ENCODE results near the gene ZNF710.

The ZNF710 gene

DNA sequence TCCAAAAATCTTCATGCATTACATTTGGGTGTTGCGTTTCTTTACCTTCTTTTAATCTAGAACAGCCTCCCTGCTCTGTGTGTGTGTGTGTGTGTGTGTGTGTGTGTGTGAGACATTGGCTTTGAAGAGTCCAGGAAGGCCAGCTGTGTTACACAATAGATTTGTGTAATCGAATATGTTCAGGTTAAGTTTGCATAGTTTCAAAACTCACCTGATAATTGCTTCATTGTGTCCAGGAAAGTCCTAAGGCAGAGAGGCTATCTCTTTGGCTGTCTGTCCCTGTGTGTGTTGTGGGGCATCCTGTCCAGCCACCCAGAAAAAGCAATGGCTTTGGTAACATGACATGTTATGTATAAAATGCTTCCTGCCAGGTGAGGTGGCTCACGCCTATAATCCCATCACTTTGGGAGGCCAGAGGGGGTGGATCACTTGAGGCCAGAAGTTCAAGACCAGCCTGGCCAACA, 37.5 kb downstream of the ZNF710 start:
- DNase-seq (ENCODE audit: low spot score), result no peak

DNA sequence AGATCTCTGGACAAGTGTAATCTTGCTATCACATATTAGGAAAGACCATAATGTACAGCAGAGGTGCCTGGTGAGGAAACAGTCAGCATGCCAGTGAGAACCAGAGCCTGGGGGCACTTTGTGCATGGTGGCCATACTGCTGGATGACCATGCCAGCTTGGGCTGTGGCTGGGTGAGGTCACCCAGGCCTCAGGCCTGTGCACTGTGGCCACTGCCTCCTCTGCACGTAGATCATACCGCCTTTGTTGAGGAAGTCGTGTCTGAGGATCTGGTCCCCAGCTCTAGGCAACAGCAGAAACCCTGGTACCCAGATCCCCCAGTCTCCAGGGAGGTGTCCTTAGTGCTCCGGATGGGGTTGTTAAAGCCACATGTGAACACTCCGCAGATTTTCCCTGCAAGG, 38.9 kb downstream of the ZNF710 start:
- DNase-seq (ENCODE audit: low spot score), result no peak

DNA sequence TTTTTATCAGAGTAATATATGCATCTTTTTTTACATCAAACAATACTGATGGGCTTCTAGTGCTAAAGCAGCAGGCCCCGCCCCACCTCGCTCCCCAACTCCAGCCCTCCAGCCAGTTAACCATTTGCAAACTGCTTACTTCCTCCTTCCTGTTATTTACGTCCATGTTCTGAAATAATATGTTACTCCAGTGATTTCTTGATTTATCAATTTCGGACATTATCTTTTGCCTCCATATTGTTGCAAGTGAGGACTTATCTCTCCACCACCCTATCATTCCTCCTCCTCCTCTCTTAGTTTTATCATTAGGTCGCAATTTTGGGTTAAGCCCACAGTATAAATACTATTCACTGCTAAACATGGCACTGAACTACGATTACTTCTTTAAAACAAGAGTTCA, 39.5 kb downstream of the ZNF710 start:
- no peak for DNase-seq (ENCODE audit: low spot score)

DNA sequence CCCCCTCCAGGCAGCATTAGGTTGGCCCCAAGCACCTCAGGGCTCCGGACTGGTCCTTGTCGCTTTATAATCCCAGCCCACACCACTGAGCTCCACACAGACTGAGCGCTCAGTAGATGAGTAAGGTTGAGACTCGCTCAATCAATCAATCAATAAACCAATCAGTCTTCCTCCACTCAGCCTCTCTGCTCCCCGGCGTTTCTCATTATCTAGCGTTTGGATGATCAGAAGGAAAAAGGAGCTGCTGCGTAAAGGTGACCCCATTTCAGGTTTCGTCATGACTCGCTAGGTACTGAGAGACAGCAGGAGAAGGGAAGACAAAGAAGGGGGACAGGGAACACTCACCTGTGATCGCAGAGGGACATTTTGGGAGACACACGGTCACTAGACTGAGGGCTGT, 41.2 kb downstream of the ZNF710 start:
- no peak for DNase-seq (ENCODE audit: low spot score)

DNA sequence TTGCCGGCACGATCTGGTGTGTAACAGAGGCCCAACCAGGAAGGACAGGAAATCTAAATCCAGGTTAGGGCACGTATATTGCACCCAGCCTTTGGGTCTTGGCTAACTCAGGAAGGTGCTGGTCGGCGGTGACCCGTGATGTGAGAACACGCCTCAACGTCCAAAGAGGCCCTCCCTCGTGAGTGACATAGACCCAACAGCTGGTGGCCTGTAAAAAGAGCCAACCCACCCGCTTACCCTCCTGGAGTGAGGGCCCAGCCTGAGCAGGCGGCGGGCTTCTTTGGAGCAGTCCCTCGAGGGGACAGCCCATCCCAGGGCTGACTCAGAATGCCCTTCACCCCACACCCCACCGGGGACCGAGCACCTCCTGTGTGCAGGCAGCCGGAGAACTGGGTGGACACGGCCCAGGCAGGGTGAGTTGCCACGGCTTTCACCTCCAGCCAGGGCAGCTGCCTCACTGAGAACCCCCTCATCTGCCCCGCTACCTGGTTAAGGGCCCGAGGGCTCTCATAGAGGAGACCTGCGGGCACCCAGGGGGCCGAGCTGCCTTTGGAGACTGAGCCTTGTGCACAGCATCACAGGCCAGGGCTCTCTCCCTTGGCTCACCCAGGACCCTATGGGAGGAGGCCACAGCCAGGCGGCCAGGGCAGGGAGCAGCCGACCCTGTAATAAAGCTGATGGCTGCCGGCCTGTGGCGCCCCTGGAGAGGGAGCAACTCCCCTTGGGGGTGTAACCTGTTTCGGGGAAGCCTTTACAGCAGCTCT, 41.8 kb downstream of the ZNF710 start:
- DNase-seq (ENCODE audit: low spot score), result no peak

GRCh38 chr15:90043530-90044010, 42.4 kb downstream of the ZNF710 start:
- DNase-seq (ENCODE audit: low spot score), result no peak

DNA sequence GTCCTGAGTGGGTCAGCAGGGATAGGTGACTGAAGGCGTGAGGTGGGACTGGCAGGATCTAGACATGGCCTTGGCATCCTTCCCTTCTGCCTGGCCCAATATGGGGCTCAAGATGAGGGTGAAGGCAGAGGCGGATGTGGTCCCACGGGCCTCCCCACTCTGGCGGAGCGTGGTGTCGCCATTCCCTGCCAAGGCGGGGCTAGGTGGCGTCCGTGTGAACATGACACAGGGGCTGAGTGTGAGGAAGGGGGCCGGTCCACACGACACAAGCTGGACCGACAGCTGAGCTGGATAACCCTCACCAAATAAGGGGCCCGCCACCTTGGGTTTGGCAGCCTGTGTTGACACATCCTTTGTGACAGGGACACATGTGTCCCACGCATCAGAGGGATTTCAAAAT, 43.1 kb downstream of the ZNF710 start:
- DNase-seq (ENCODE audit: low spot score), result no peak

- no peak for DNase-seq (ENCODE audit: low spot score)
These were observed 43.8 kb downstream of the ZNF710 start for GRCh38 chr15:90044916-90045371.

- no peak for DNase-seq (ENCODE audit: low spot score)
These were observed 45.2 kb downstream of the ZNF710 start for GRCh38 chr15:90046289-90046688.

GRCh38 chr15:90046911-90047392, 45.8 kb downstream of the ZNF710 start:
- DNase-seq (ENCODE audit: low spot score), result no peak

- no peak for DNase-seq (ENCODE audit: low spot score)
These were observed 46.9 kb downstream of the ZNF710 start for GRCh38 chr15:90047956-90048575.

- no peak for DNase-seq (ENCODE audit: low spot score)
These were observed 47.9 kb downstream of the ZNF710 start for GRCh38 chr15:90049030-90049429.

- DNase-seq (ENCODE audit: low spot score), result no peak
These were observed 48.8 kb downstream of the ZNF710 start for GRCh38 chr15:90049666-90050604.

DNA sequence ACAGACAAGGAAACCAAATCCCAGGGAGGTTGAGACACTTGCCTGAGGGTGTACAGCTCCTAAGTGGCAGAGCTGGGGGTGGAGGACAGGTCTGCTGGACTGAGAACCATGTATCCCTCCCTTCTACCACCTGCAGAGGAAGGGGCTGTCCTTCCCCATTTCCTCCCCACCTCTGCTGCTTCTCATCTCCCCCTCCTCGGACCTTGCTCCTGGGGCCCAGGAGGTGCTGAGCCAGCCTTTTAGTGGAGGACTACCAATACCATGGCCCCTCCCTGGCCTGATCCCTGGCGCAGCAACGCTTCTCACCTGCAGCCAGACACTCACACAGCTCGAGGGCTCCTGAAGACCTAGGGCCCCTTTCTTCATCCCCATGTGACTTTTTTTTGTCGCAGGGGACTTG, 50.8 kb downstream of the ZNF710 start:
- DNase-seq (ENCODE audit: low spot score), result no peak

DNA sequence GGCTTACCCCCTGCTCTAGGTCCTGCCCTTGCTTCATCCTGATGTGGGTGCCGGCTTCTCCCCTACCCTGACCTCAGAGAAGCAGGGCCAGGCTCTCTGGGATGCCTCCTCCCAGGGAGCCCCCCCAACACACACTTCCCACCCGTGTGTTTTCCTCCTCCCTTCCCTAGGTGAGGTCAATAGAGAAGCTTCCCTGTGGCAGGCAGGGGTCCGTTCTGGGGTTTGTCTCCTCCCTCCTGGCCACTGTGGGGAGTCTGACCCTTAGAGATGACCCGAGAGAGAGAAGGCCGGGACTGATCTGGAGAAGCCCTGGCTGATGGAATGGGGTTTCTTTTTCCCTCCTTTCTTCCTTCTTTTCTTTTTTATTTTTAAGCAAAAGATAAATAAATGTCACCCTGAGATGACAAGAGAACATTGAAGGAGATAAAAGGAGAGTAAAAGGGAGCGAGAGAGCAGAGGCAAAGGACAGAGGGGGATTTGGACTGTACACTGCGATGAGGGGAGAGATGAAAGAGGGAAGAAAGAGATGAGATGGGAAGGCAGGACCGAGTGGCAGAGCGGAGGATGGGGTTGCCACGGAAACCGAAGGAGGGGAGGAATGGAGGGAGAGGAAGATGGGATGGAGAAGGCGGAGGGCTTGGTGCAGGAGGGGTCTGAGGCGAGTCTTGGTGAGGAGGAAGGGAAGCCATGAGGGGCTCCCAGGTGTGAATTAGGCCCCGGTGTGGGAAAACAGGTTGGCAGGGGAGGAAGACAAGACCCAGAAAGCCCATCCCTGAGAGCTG, 52.8 kb downstream of the ZNF710 start:
- no peak for DNase-seq (ENCODE audit: low spot score)

DNA sequence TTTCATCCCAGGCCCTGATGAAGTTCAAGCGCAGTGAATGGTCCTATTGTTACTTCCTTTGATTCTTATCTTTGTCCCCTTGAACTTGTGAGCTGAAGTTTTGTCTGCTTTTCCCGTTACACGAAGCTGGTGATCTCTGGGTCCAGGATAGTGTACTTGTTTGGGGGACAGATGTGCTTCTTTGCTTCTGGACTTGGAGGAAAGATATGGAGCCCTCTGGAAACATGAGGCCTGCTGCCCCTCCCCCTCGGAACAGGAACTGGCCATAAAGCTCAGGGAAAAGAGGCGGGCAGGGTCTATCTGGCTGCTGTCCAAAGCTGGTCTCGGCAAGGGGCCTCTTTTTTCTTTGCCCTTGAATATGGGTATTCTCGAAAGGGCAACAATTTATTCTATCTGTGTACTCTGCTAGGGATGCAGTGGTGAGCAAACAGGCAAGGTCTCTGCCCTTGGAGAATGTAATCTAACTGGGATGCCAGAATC, 53.5 kb downstream of the ZNF710 start:
- no peak for DNase-seq (ENCODE audit: low spot score)

DNA sequence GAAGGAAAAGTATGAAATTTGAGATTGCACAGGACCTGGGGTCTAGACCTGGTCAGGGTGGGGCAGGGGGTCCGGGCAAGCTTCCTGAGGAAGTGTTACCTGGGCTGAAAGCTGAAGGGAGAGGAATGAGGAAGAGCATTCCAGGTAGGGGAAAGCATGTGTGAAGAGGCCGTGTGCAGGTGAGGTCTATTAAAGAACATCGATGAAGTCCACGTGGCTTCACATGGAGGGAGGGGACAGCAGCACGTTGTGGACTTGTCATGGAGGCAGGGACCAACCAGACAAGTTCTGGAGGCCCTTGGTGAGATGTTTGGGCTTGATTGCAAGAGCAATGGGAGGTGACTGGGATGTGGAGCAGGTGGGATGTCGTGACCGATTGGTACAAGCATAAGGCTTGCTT, 54.1 kb downstream of the ZNF710 start:
- DNase-seq (ENCODE audit: low spot score), result no peak

DNA sequence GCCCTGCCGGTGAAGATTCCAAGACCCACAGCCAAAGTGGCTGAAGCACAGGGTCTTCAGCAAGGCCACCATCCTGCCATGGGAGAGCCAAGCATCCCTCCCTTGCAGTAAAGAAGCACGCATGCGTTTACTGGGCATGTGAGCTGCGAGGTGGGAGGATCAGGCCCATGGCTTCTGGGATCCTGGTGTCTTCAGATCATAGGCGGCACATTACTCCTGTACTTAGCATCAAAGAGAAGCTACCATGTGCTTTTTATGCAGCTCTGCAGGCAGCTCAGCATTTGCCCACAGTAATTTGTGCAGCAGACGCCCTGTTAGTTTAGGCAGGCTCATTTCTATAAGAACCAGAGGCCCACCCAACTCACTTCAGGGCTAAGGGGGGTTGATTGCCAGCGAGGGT, 55.4 kb downstream of the ZNF710 start:
- no peak for DNase-seq (ENCODE audit: low spot score)

DNA sequence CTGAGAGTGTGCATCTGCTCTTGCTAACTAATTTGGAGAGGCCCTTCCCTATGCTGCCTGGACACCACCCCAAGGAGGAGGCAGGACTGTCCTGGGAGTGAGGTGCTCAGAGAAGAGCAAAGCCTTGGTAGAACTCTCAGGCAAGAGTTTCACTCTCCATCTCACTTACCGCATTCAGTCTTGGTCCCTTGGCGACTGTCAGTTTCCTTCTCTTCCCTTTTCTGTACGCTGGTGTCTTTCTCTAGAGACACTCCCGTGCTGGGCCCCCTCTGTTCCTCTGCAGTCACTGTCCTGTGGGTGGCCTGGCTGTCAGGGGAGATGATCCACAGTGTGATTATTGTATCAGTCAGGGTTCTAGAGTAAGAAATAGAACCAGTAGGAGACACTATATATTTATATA, 57.2 kb downstream of the ZNF710 start:
- DNase-seq (ENCODE audit: low spot score), result no peak

GRCh38 chr15:90058775-90059174, 57.7 kb downstream of the ZNF710 start:
- no peak for DNase-seq (ENCODE audit: low spot score)

Measured in CD4-positive, alpha-beta T cell treated with Interleukin-6 at 100 ng/mL for 8 hours (primary cell).